GM10266 (cell line): Measurements from ENCODE around the gene OXNAD1.

Experiments used
- DNase-seq: peaks from one replicate; pipeline ENCODE4 v3.0.0; 2012; ENCODE audit errors: extremely low spot score
- CTCF ChIP-seq: IDR thresholded peaks from 2 replicates; pipeline ENCODE4 v1.5.1; 2012; ENCODE audit warnings: mild to moderate bottlenecking, low read depth; ENCODE audit not compliant: control insufficient read depth, insufficient read depth; ENCODE audit errors: missing control alignments

OXNAD1 gene

GRCh38 chr3:16248556-16248955 lies 16.5 kb upstream of the OXNAD1 start:
- TF ChIP-seq CTCF = no peak
- no peak for DNase-seq

- no peak for DNase-seq
- peak; percentile 49 for TF ChIP-seq CTCF
These were observed 15.7 kb upstream of the OXNAD1 start for GRCh38 chr3:16249336-16249735.

- DNase-seq = no peak
- TF ChIP-seq CTCF = no peak
These were observed 15.1 kb upstream of the OXNAD1 start for GRCh38 chr3:16249886-16250285.

GRCh38 chr3:16251316-16252085 lies 13.5 kb upstream of the OXNAD1 start:
- no peak for DNase-seq
- no peak for TF ChIP-seq CTCF

GRCh38 chr3:16252243-16252978 lies 12.6 kb upstream of the OXNAD1 start:
- DNase-seq = no peak
- no peak for TF ChIP-seq CTCF

GRCh38 chr3:16252988-16253387 lies 12.0 kb upstream of the OXNAD1 start:
- no peak for TF ChIP-seq CTCF
- DNase-seq = no peak

- DNase-seq = no peak
- no peak for TF ChIP-seq CTCF
These were observed 11.4 kb upstream of the OXNAD1 start for GRCh38 chr3:16253601-16254000.
